Mesendoderm (in vitro differentiated cells): Measurements from ENCODE around the gene AP3D1.

ENCODE experiments used
- DNase-seq: peaks from one replicate; pipeline ENCODE4 v3.0.0; 2013
- H2AK5ac ChIP-seq: 2 replicates; pipeline ENCODE4 v1.6.1; 2013; ENCODE audit warnings: low read length, inconsistent platforms
- H2BK120ac ChIP-seq: 2 replicates; pipeline ENCODE4 v1.6.1; 2013; ENCODE audit warnings: low read depth, mild to moderate bottlenecking, low read length, moderate library complexity, mixed read lengths
- H2BK15ac ChIP-seq: replicated peaks from 2 replicates; pipeline ENCODE4 v1.6.1; 2013; ENCODE audit warnings: low read depth, mild to moderate bottlenecking, moderate library complexity
- H2BK5ac ChIP-seq: 2 replicates; pipeline ENCODE4 v1.6.1; 2013; ENCODE audit warnings: low read length, inconsistent platforms
- H3K18ac ChIP-seq: 2 replicates; pipeline ENCODE4 v1.6.1; 2013; ENCODE audit warnings: mild to moderate bottlenecking, low read length, mixed read lengths
- H3K23ac ChIP-seq: one replicate; pipeline ENCODE4 v1.6.1; 2013; ENCODE audit warnings: low read length
- H3K27ac ChIP-seq: 2 replicates; pipeline ENCODE4 v1.5.1; 2013; ENCODE audit warnings: low read depth, mild to moderate bottlenecking, inconsistent platforms, low read length, moderate library complexity
- H3K27me3 ChIP-seq: 2 replicates; pipeline ENCODE4 v1.6.1; 2013; ENCODE audit warnings: low read length, control low read depth, mild to moderate bottlenecking, inconsistent platforms; ENCODE audit not compliant: insufficient read depth, poor library complexity
- H3K36me3 ChIP-seq: 2 replicates; pipeline ENCODE4 v1.6.1; 2013; ENCODE audit warnings: low read length, inconsistent platforms; ENCODE audit not compliant: control insufficient read depth, insufficient read depth
- H3K4ac ChIP-seq: one replicate; pipeline ENCODE4 v1.6.1; 2013; ENCODE audit warnings: low read depth, mild to moderate bottlenecking, low read length, moderate library complexity
- H3K4me1 ChIP-seq: 2 replicates; pipeline ENCODE4 v1.6.1; 2013; ENCODE audit warnings: low read depth, low read length, inconsistent platforms; ENCODE audit not compliant: control insufficient read depth
- H3K4me2 ChIP-seq: 2 replicates; pipeline ENCODE4 v1.6.1; 2013; ENCODE audit warnings: low read length
- H3K4me3 ChIP-seq: 2 replicates; pipeline ENCODE4 v1.5.1; 2013; ENCODE audit warnings: mild to moderate bottlenecking, low read length
- H3K56ac ChIP-seq: one replicate; pipeline ENCODE4 v1.6.1; 2013; ENCODE audit warnings: low read length
- H3K79me1 ChIP-seq: 2 replicates; pipeline ENCODE4 v1.6.1; 2013; ENCODE audit warnings: low read length, inconsistent platforms
- H3K79me2 ChIP-seq: 2 replicates; pipeline ENCODE4 v1.6.1; 2013; ENCODE audit warnings: mild to moderate bottlenecking, low read length; ENCODE audit not compliant: control insufficient read depth, insufficient read depth
- H3K9ac ChIP-seq: 2 replicates; pipeline ENCODE4 v1.6.1; 2013; ENCODE audit warnings: low read length, inconsistent platforms
- H4K5ac ChIP-seq: one replicate; pipeline ENCODE4 v1.6.1; 2013; ENCODE audit warnings: low read length
- H4K8ac ChIP-seq: one replicate; pipeline ENCODE4 v1.6.1; 2013; ENCODE audit warnings: low read depth, mild to moderate bottlenecking, control low read depth, low read length, moderate library complexity
- WGBS: extraction: QIAGEN DNeasy Blood & Tissue Kit; methylation state at CpG from one replicate; pipeline ENCODE4 v1.1.7; 2013; ENCODE audit warnings: low lambda C conversion rate, missing lambda C conversion rate; ENCODE audit not compliant: insufficient coverage; ENCODE audit errors: extremely low coverage; 5-methylcytosine and 5-hydroxymethylcytosine counted together

The AP3D1 gene

DNA sequence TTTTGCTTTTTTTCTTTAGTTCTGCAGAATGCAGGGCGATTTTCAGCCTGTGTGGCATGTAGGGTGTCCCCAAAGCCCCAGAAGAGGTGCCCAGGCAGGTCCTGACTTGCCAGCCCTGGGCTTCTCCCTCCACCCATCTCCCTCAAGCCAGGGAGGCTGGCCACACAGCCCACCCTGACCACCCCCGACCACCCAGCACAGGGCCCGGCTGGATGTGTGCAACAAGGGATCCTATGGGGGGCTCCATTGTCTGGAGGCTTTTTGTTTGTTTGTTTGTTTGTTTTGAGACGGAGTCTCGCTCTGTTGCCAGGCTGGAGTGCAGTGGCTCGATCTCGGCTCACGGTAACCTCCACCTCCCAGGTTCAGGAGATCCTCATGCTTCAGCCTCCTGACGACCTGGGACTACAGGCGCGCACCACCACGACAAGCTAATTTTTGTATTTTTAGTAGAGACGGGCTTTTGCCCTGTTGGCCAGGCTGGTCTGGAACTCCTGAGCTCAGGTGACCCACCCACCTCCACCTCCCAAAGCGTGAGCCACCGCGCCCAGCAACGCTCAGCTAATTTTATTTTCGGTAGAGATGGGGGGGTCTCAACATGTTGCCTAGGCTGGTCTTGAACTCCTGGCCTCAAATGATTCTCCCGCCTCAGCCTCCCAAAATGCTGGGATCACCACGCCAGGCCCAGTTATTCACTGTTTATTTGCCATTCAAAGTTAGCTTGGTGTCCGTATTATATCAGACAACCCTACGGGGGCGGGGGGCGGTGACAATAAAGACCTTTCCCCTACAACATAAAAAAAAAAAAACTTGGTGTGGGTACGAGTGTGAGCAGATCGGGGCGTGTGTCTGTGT, 92.6 kb downstream of the AP3D1 start:
- no peak overlapping the region for H2AK5ac ChIP-seq
- H4K8ac ChIP-seq, result no peak overlapping the region
- H2BK15ac ChIP-seq, result no peak overlapping the region
- peak overlapping the region; percentile 17 for H3K18ac ChIP-seq
- no peak overlapping the region for H2BK5ac ChIP-seq
- no peak for DNase-seq
- no peaks in the 10 kb centered on the region for H3K79me1 ChIP-seq
- no peak overlapping the region for H3K9ac ChIP-seq
- H3K23ac ChIP-seq, result no peak overlapping the region
- H3K79me2 ChIP-seq, result no peaks in the 10 kb centered on the region
- no CpG with 5 or more reads among the region's 27 CpGs for WGBS
- no peak overlapping the region for H3K4me3 ChIP-seq
- H3K4ac ChIP-seq, result peak overlapping the region; percentile 61
- no peaks in the 10 kb centered on the region for H3K27me3 ChIP-seq
- peak overlapping the region; percentile 52 for H3K27ac ChIP-seq
- H4K5ac ChIP-seq, result no peak overlapping the region
- H2BK120ac ChIP-seq, result peak overlapping the region; percentile 3
- H3K36me3 ChIP-seq, result no peaks in the 10 kb centered on the region
- no peak overlapping the region for H3K4me2 ChIP-seq
- H3K4me1 ChIP-seq, result peaks cover 5% of the 10 kb centered on the region
- peak overlapping the region; percentile 49 for H3K56ac ChIP-seq

DNA sequence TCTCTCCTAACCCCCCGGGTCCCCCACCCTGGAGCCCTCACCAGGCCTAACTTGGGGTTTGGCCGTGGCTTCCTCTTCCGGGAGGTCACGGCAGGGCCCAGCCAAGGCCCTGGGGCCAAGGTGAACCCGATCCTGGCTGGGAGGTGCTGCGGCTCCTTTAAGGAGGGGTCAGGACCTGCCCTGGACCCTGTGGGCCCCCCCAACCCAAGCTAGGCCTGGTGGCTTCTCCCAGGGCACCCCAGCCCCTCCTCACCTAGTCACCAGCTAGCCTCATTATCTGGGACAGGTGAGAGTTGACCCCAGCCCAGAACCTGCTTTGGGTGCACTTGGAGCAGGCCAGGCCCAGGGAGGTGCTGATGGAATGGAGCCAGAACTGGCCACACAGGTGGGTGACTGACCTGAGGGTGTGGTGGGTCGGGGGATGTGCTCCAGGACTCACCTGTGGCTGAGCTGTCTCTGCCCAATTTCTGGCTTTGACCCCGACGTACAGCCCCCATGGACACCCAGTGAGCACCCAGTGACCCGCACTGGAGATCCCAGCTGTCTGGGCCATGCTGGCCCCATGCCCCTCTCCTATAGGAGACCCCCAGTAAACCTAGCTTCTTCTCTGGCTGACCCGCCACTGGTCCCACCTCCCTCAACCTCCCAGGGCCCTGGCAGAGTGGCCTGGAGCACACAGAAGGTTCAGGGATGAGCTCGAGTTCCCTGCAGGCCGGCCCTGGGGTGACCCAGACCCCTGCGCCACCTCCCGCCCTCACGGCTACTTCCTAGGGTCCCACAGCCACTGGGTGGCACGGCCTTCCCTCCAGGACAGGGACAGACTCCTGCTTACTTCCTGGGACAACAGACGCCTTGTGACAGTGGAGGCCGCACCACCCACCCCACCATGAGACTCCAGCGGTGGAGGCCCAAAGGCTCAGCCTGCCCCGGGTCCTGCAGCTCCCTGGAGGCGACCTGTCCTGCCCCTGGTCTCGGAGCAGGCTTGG, 93.6 kb downstream of the AP3D1 start:
- no peak overlapping the region for H3K9ac ChIP-seq
- H3K36me3 ChIP-seq, result no peaks in the 10 kb centered on the region
- no peak overlapping the region for H3K27ac ChIP-seq

GRCh38 chr19:2056837-2057192, 94.6 kb downstream of the AP3D1 start:
- no peaks in the 10 kb centered on the region for H3K36me3 ChIP-seq
- no peaks in the 10 kb centered on the region for H3K79me2 ChIP-seq
- H3K4ac ChIP-seq, result no peak overlapping the region
- no peaks in the 10 kb centered on the region for H3K27me3 ChIP-seq
- H3K56ac ChIP-seq, result peak overlapping the region; percentile 76
- H2BK120ac ChIP-seq, result no peak overlapping the region
- DNase-seq, result no peak
- no peak overlapping the region for H4K5ac ChIP-seq
- H3K79me1 ChIP-seq, result no peaks in the 10 kb centered on the region
- H3K23ac ChIP-seq, result no peak overlapping the region
- peak overlapping the region; percentile 70 for H2BK5ac ChIP-seq
- WGBS, result no CpG with 5 or more reads among the region's 5 CpGs
- no peak overlapping the region for H3K9ac ChIP-seq
- H4K8ac ChIP-seq, result no peak overlapping the region
- H3K27ac ChIP-seq, result no peak overlapping the region
- H3K4me1 ChIP-seq, result peaks cover 5% of the 10 kb centered on the region
- no peak overlapping the region for H2BK15ac ChIP-seq
- no peak overlapping the region for H3K4me3 ChIP-seq
- H2AK5ac ChIP-seq, result no peak overlapping the region
- no peak overlapping the region for H3K18ac ChIP-seq
- H3K4me2 ChIP-seq, result no peak overlapping the region

More for the DNA sequence above, 93.6 kb downstream of the AP3D1 start:
- H3K79me2 ChIP-seq, result no peaks in the 10 kb centered on the region
- peak overlapping the region; percentile 17 for H3K18ac ChIP-seq
- H3K4me1 ChIP-seq, result peaks cover 5% of the 10 kb centered on the region
- no peak overlapping the region for H4K5ac ChIP-seq
- WGBS, result no CpG with 5 or more reads among the region's 23 CpGs
- no peak overlapping the region for H3K4me2 ChIP-seq
- H3K23ac ChIP-seq, result no peak overlapping the region
- H2BK15ac ChIP-seq, result no peak overlapping the region
- no peaks in the 10 kb centered on the region for H3K27me3 ChIP-seq
- no peak for DNase-seq
- no peak overlapping the region for H2AK5ac ChIP-seq
- no peaks in the 10 kb centered on the region for H3K79me1 ChIP-seq
- H2BK120ac ChIP-seq, result no peak overlapping the region
- H4K8ac ChIP-seq, result no peak overlapping the region
- H3K56ac ChIP-seq, result peak overlapping the region; percentile 42
- peak overlapping the region; percentile 27 for H3K4ac ChIP-seq
- no peak overlapping the region for H3K4me3 ChIP-seq
- no peak overlapping the region for H2BK5ac ChIP-seq

- Histone ChIP-seq H3K9ac (peak overlapping the region; percentile 37), H3K27ac (peak overlapping the region; percentile 21), H4K5ac (peak overlapping the region; percentile 71), H2BK120ac (no peak overlapping the region), H2BK15ac (no peak overlapping the region), H3K18ac (peak overlapping the region; percentile 46), H3K79me1 (no peaks in the 10 kb centered on the region), H3K27me3 (no peaks in the 10 kb centered on the region), H3K4ac (peak overlapping the region; percentile 92), H3K23ac (no peak overlapping the region), H3K4me3 (no peak overlapping the region), H3K4me1 (peaks cover 5% of the 10 kb centered on the region), H4K8ac (no peak overlapping the region), H3K79me2 (no peaks in the 10 kb centered on the region), H3K56ac (peak overlapping the region; percentile 86), H3K36me3 (no peaks in the 10 kb centered on the region), H2BK5ac (no peak overlapping the region), H2AK5ac (no peak overlapping the region), H3K4me2 (no peak overlapping the region)
- DNase-seq, result peak; percentile 78
- no CpG with 5 or more reads among the region's 22 CpGs for WGBS
Observed at GRCh38 chr19:2055931-2056836, 95.2 kb downstream of the AP3D1 start.

- no peak for DNase-seq
- no peaks in the 10 kb centered on the region for H3K27me3 ChIP-seq
- no peak overlapping the region for H3K23ac ChIP-seq
- no peak overlapping the region for H3K4me3 ChIP-seq
- no peak overlapping the region for H2BK15ac ChIP-seq
- no peak overlapping the region for H3K56ac ChIP-seq
- H3K36me3 ChIP-seq, result no peaks in the 10 kb centered on the region
- no peak overlapping the region for H4K5ac ChIP-seq
- no peak overlapping the region for H3K4ac ChIP-seq
- H3K79me1 ChIP-seq, result peaks cover 3% of the 10 kb centered on the region
- no peak overlapping the region for H3K9ac ChIP-seq
- no peak overlapping the region for H2AK5ac ChIP-seq
- peaks cover 2% of the 10 kb centered on the region for H3K4me1 ChIP-seq
- H4K8ac ChIP-seq, result no peak overlapping the region
- no peak overlapping the region for H2BK5ac ChIP-seq
- no CpG with 5 or more reads among the region's 8 CpGs for WGBS
- H3K79me2 ChIP-seq, result peaks cover 7% of the 10 kb centered on the region
- no peak overlapping the region for H3K27ac ChIP-seq
- no peak overlapping the region for H3K18ac ChIP-seq
- no peak overlapping the region for H3K4me2 ChIP-seq
- H2BK120ac ChIP-seq, result no peak overlapping the region
Observed at GRCh38 chr19:2054763-2055162, 96.6 kb downstream of the AP3D1 start.
